DMS79 (cell line): ENCODE results near the gene SELE.
"Not testable (repeated sequence)": the region's sequence is repeated elsewhere in the genome, so short reads cannot be mapped to it uniquely, and the experiment has no call there.

Source experiments
- DNase-seq: peaks from one replicate; lab custom pipeline; 2025; lab: John Stamatoyannopoulos, UW

Gene SELE

DNA sequence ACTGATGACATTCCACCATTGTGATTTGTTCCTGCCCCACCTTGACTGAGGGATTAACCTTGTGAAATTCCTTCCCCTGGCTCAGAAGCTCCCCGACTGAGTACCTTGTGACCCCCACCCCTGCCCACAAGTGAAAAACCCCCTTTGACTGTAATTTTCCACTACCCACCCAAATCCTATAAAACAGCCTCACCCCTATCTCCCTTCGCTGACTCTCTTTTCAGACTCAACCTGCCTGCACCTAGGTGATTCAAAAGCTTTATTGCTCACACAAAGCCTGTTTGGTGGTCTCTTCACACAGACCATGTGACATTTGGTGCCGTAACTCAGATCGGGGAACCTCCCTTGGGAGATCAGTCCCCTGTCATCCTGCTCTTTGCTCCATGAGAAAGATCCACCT lies 50.7 kb downstream of the SELE start:
- DNase-seq: not testable (repeated sequence)

DNA sequence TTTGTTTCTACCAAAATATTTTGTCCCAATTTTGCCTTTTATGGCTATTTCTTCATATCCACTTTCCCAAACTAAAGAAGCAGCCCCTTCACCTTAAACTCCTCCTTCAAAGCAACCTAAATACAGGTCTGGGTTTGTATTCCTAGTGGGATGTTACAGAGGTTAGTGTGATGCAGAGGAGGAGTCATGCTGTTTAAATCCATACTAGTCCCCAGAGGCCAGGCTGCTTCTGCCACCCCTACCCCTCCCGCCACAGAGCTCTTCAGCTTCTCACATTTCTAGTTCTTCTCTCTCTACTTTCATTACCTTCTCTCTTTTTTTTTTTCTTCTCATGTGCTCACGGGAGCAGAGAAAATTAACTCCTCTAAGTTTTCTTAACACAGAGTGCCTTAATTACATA lies 51.8 kb downstream of the SELE start:
- DNase-seq: no peak

DNA sequence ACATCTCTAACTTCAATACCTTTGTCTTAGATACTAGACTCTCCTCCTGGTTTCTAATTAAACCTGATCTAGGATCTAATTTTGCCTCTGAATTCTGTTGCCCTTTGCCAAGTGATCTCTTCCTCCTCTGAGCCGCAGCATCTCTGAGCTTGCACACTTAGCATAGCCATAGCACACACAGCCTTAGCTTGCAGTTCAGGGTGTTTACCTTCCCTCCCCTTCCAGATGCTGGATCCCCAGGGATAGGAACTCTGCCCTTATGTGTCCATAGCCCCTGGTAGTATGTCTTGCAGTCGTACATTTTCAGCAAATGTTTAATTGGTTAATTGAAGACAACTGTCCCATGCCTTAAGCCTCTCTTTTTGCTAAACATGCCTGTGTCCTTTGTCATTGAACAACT lies 52.7 kb downstream of the SELE start:
- DNase-seq: no peak

DNA sequence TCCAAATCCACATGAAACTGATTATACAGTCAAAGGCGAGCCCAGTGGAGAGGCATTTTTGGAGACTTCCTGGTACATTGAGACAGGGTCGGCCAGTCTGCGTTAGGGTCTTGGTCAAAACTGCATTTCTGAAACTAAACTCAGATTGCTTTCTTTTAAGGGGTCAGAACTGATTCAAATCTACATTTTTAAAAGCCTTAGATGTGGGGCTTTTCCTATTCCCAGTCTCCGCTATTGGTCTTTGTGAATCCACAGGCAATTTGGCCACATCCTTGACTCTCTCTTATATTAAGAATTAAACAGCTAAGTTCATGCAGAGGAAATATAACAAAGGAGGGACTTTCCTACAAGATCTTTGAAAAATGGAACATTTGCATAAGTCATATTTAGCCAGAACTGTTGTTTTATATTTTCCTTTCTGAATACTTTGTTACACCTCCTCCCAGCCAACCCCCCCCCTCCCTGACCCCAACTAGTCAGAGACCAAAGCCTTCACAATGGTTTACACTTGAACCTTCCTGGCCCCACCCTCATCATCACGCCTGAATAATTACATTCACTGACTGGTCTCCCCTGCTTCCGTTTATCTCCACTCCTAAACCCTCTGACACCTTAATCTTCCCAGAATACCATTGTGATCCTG lies 53.4 kb downstream of the SELE start:
- DNase-seq: no peak

DNA sequence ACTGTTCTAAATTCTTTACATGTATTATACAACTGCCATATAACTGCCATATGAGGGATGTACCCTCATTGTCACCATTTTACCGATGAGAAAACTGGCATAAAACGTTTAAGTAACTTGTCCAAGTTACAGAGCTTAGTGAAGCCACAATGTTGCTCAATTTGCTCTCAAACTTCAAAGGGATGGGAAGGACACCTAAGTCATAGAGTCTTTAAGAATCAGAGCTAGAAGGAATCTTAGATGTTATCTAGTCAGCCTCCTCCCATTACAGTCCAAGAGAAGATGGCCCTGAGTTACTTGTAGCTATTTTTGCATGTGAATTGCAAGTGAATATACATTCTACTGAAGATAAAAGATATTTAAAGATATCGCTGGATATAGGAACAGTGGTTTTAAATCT lies 54.2 kb downstream of the SELE start:
- DNase-seq: no peak

DNA sequence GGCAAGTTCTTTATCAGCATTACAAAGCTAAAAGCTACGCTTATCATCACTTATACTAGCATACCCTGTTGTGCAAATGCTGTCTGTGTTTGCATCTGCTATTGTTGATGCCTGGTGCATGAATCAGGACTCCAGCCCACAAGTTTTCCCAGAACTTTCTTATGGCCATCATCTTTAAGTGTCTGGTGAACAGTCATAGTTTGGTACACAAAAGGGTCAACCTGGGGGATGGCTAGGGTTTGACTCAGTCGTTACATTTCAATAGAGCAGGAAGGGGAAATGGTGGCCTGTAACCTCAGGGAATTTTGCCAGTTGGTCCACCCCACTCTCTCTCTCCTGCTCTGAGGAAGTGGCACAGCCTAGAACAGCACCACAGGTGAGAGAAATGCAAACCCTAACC lies 57.9 kb downstream of the SELE start:
- DNase-seq: no peak
